SHP77 (cell line): ENCODE measurements around the gene ZNF442.
"Not testable (repeated sequence)": the region's sequence is repeated elsewhere in the genome, so short reads cannot be mapped to it uniquely, and the experiment has no call there.

ENCODE experiments used
- DNase-seq, 2 experiments: peaks; one replicate each; lab custom pipeline; 2025; lab: John Stamatoyannopoulos, UW

ZNF442 gene

GRCh38 chr19:12365236-12366162 lies at the start of gene ZNF442:
TSS of gene ZNF442 (minus strand) at chr19:12365683. CDS start at chr19:12363631, 2,052 bp downstream.
- peak; percentile 86 to 90 for DNase-seq

- no peak for DNase-seq
These were observed 46.4 kb upstream of the ZNF442 start for GRCh38 chr19:12411893-12412292.

GRCh38 chr19:12400633-12401502 lies 35.4 kb upstream of the ZNF442 start, which contains the start of gene ZNF799:
TSS of gene ZNF799 (minus strand) at chr19:12401271. CDS start at chr19:12401070, 201 bp downstream.
- peak; percentile 96 to 97 for DNase-seq

GRCh38 chr19:12399901-12400632 lies 34.6 kb upstream of the ZNF442 start:
- not testable (repeated sequence) for DNase-seq

- not testable (repeated sequence) for DNase-seq
These were observed 25.7 kb upstream of the ZNF442 start for GRCh38 chr19:12391148-12391547.

- not testable (repeated sequence) for DNase-seq
These were observed 20.9 kb upstream of the ZNF442 start for GRCh38 chr19:12386365-12386764.

GRCh38 chr19:12380444-12380737 lies 14.9 kb upstream of the ZNF442 start:
- no peak for DNase-seq

GRCh38 chr19:12379732-12380443 lies 14.4 kb upstream of the ZNF442 start:
- no peak for DNase-seq

- DNase-seq = no peak
These were observed 8.5 kb upstream of the ZNF442 start for GRCh38 chr19:12374026-12374425.

GRCh38 chr19:12364391-12365235 lies 870 bp downstream of the ZNF442 start:
- no peak for DNase-seq

- DNase-seq = not testable (repeated sequence)
These were observed 3.2 kb downstream of the ZNF442 start for GRCh38 chr19:12362236-12362635.

GRCh38 chr19:12353375-12353774 lies 12.1 kb downstream of the ZNF442 start:
- no peak for DNase-seq

GRCh38 chr19:12350890-12351197 lies 14.6 kb downstream of the ZNF442 start:
- no peak for DNase-seq

- no peak for DNase-seq
These were observed 15.1 kb downstream of the ZNF442 start for GRCh38 chr19:12350185-12350889.

- no peak for DNase-seq
These were observed 18.6 kb downstream of the ZNF442 start for GRCh38 chr19:12346896-12347295.

- no peak for DNase-seq
These were observed 20.3 kb downstream of the ZNF442 start for GRCh38 chr19:12345197-12345596.

GRCh38 chr19:12333162-12334159 lies 32.0 kb downstream of the ZNF442 start, which contains the start of gene ZNF563:
TSS of gene ZNF563 (minus strand) at chr19:12333633. CDS start at chr19:12333482, 151 bp downstream.
- DNase-seq = peak; percentile 95 to 96

GRCh38 chr19:12331211-12331941 lies 34.1 kb downstream of the ZNF442 start:
- DNase-seq = no peak
